Measurements from ENCODE around the gene ZNF93.

DNA sequence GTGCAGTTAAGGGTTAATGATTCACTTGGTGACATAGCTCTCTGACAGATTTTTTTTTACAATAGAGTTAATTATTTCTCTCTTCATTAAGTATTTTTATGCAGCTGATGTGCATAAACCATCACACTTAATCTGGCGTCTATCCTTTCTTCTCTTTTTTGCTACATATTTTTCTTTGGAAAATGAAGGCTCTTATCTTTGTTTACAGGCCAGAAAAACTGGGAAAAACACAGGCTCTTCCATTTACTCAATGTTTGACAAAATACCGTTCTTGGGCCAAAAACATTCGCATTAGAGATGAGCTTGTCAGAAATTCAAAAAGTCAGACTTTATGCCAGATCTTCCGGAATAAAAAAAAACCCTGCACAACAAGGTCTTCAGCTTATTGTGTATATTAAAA is 23.0 kb upstream of the ZNF93 start:
- TF ChIP-seq POLR2A (IDR thresholded peaks at IDR 0.05): no peak
- TF ChIP-seq, protein P1, sequence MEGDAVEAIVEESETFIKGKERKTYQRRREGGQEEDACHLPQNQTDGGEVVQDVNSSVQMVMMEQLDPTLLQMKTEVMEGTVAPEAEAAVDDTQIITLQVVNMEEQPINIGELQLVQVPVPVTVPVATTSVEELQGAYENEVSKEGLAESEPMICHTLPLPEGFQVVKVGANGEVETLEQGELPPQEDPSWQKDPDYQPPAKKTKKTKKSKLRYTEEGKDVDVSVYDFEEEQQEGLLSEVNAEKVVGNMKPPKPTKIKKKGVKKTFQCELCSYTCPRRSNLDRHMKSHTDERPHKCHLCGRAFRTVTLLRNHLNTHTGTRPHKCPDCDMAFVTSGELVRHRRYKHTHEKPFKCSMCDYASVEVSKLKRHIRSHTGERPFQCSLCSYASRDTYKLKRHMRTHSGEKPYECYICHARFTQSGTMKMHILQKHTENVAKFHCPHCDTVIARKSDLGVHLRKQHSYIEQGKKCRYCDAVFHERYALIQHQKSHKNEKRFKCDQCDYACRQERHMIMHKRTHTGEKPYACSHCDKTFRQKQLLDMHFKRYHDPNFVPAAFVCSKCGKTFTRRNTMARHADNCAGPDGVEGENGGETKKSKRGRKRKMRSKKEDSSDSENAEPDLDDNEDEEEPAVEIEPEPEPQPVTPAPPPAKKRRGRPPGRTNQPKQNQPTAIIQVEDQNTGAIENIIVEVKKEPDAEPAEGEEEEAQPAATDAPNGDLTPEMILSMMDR (IDR thresholded peaks at IDR 0.05 in 4 of 5, conservative IDR thresholded peaks at IDR 0.05 in 1 of 5): no peak
